NT2/D1 (cell line): Measurements from ENCODE around the gene SMS.

Source experiments
- DNase-seq: peaks from one replicate; pipeline ENCODE4 v3.0.0-alpha.2; 2011; ENCODE audit warnings: low read depth, low spot score
- H3K27me3 ChIP-seq: 2 replicates; pipeline ENCODE4 v1.6.0; 2011; ENCODE audit warnings: mild to moderate bottlenecking; ENCODE audit not compliant: insufficient read length, insufficient read depth
- H3K36me3 ChIP-seq: 2 replicates; pipeline ENCODE4 v1.6.1; 2011; ENCODE audit warnings: mild to moderate bottlenecking, low read length, mixed read lengths; ENCODE audit not compliant: insufficient read depth, insufficient read length
- H3K4me1 ChIP-seq: 2 replicates; pipeline ENCODE4 v1.5.1; 2011; ENCODE audit not compliant: insufficient read depth, insufficient read length
- H3K4me3 ChIP-seq: 2 replicates; pipeline ENCODE4 v1.5.1; 2011; ENCODE audit warnings: low read depth; ENCODE audit not compliant: insufficient read length
- H3K9ac ChIP-seq: 2 replicates; pipeline ENCODE4 v1.6.0; 2011; ENCODE audit warnings: low read depth; ENCODE audit not compliant: insufficient read length
- H3K9me3 ChIP-seq: 2 replicates; pipeline ENCODE4 v1.5.1; 2011; ENCODE audit warnings: mild to moderate bottlenecking, low read length; ENCODE audit not compliant: insufficient read depth
- SUZ12 ChIP-seq: IDR thresholded peaks from 2 replicates; pipeline ENCODE4 v1.6.1; 2011; ENCODE audit not compliant: insufficient read length, insufficient read depth; ENCODE audit errors: extremely low read depth
- YY1 ChIP-seq: IDR thresholded peaks from 2 replicates; pipeline ENCODE4 v1.6.1; 2011; ENCODE audit not compliant: insufficient read length, insufficient read depth
- ZNF274 ChIP-seq: IDR thresholded peaks from 2 replicates; pipeline ENCODE4 v1.6.1; 2011; ENCODE audit warnings: mild to moderate bottlenecking, low read depth, low read length

Gene SMS

GRCh38 chrX:21960569-21961541 lies 20.3 kb downstream of the SMS start:
- TF ChIP-seq YY1, result no peak
- no peaks in the 10 kb centered on the region for H3K27me3 ChIP-seq

DNA sequence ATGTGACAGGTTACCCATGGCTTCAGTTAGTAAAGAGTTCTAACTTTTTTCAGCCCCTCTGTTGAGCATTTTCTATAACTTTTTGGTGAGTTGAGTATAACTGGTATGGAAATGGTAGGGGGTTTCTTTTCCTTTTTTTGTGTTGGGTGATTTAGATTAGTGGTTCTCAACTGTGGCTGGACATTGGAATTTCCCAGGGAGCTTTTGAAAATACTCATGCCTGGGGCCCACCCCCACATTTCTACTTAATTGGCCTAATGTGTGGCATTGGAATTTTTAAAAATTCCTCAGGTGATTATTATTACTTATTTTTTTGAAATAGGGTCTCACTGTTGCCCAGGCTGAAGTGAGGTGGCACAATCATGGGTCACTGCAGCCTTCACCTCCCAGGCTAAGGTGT lies 21.9 kb downstream of the SMS start:
- no peak overlapping the region for H3K4me3 ChIP-seq
- no peak for DNase-seq
- H3K9me3 ChIP-seq, result no peaks in the 10 kb centered on the region
- H3K9ac ChIP-seq, result no peak overlapping the region
- no peaks in the 10 kb centered on the region for H3K27me3 ChIP-seq
- H3K4me1 ChIP-seq, result no peaks in the 10 kb centered on the region
- peaks cover 17% of the 10 kb centered on the region for H3K36me3 ChIP-seq
- TF ChIP-seq SUZ12, result no peak

More at GRCh38 chrX:21960569-21961541, 20.3 kb downstream of the SMS start:
- Histone ChIP-seq H3K9ac (no peak overlapping the region), H3K4me3 (no peak overlapping the region), H3K4me1 (no peaks in the 10 kb centered on the region), H3K36me3 (peaks cover 19% of the 10 kb centered on the region), H3K9me3 (no peaks in the 10 kb centered on the region)
- DNase-seq, result no peak

DNA sequence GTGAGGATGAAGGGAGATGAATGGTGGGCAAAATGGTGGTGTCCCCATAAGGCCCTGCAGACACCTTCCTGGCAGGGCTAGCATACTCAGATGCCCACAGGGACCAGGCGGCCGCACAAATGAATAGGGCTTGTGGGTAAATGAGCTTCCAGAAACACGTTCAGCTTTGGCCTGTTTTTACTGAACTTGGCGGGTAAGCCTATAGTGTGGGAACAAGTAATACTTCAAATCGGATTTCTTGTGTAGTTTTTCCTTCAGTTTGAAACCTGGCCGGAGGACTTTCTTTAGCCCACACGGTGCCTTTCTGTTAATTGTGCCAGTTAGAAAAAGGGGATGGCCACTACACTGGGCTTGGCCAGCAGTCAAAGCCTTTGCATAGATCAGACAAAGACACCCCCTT lies 22.8 kb downstream of the SMS start:
- Histone ChIP-seq H3K4me1 (no peaks in the 10 kb centered on the region), H3K36me3 (peaks cover 25% of the 10 kb centered on the region), H3K9me3 (no peaks in the 10 kb centered on the region), H3K27me3 (no peaks in the 10 kb centered on the region), H3K4me3 (no peak overlapping the region), H3K9ac (no peak overlapping the region)
- DNase-seq, result no peak
- TF ChIP-seq SUZ12, result no peak
- TF ChIP-seq ZNF274, result no peak
- no peak for TF ChIP-seq YY1

DNA sequence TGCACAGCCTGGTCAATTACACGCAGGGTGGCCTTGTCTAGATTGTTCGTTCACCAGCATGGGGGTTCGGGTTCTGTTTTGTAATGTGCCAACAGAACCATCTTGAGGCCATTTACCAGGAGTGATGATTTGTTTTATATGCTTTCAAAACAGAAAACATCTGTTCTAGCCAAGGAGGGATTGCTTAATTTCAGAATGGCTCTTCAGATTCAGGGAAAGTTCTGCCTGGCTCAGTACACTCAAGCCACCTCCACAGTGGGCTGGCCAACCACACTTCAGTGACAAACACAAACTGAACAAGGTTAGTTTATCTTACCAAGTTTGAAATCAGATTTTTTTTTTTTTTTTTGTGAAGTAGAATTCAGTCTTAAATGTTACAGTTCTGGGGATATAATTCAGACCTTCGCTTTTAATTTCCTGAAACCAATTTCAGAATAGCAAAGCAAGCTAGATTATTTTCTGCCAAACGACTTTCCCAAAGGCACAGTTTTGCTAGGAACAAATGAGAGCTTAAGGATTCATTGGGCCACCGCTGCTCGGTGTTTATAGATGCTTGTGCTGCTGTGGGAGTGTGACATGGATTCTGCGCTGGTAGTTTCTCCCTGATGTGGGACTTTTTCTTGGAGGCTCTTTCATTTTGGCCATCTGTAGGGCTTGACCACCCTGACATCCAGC lies 23.4 kb downstream of the SMS start:
- Histone ChIP-seq H3K36me3 (peaks cover 30% of the 10 kb centered on the region), H3K27me3 (no peaks in the 10 kb centered on the region), H3K4me1 (no peaks in the 10 kb centered on the region), H3K9ac (no peak overlapping the region), H3K9me3 (no peaks in the 10 kb centered on the region), H3K4me3 (no peak overlapping the region)
- no peak for DNase-seq
- no peak for TF ChIP-seq SUZ12
- TF ChIP-seq ZNF274, result no peak
- TF ChIP-seq YY1, result no peak

DNA sequence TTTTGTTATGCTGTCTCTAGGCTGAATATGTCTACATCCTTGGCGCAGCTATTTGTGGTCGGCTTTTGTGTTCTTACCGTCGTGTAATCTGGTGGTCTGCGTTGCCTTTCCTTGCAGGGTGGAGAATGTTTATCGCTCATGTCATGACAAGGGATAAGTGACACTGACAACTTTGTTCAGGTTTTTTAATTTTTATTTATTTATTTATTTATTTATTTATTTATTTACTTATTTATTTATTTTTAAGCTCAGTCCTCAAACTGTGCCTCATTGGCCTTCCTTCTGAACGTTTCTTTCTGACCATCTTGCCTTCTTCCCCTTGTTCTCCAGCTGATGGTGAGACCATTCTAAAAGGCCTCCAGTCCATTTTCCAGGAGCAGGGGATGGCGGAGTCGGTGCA lies 26.4 kb downstream of the SMS start:
- Histone ChIP-seq H3K4me1 (no peaks in the 10 kb centered on the region), H3K9ac (no peak overlapping the region), H3K9me3 (no peaks in the 10 kb centered on the region), H3K36me3 (peaks cover 52% of the 10 kb centered on the region), H3K27me3 (no peaks in the 10 kb centered on the region), H3K4me3 (no peak overlapping the region)
- no peak for DNase-seq
- no peak for TF ChIP-seq YY1

DNA sequence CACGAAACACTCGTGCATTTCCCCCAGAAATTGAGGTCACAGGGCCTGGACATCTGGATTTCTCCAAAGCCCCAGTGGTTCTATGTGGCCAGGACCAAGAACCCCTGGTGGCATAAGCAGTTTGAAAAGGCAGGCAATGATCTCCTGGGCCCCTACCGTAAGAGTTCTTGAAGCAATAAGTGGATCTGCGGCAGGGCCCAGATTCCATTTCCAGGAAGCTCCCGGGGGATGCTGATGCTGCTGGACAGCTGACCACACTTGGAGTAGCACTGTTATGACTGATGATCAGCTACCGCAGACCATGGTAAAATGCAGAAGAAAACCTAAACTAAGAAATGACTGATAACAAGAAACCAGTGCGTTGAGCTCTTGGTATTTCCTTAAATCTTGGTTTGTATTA lies 27.8 kb downstream of the SMS start:
- no peaks in the 10 kb centered on the region for H3K4me1 ChIP-seq
- no peaks in the 10 kb centered on the region for H3K9me3 ChIP-seq
- peaks cover 62% of the 10 kb centered on the region for H3K36me3 ChIP-seq
- DNase-seq, result no peak
- H3K4me3 ChIP-seq, result no peak overlapping the region
- no peak for TF ChIP-seq YY1
- no peak for TF ChIP-seq ZNF274
- TF ChIP-seq SUZ12, result no peak
- H3K9ac ChIP-seq, result no peak overlapping the region
- no peaks in the 10 kb centered on the region for H3K27me3 ChIP-seq

- Histone ChIP-seq H3K9ac (no peak overlapping the region), H3K36me3 (peaks cover 76% of the 10 kb centered on the region), H3K4me3 (no peak overlapping the region), H3K9me3 (no peaks in the 10 kb centered on the region), H3K27me3 (no peaks in the 10 kb centered on the region), H3K4me1 (no peaks in the 10 kb centered on the region)
- TF ChIP-seq YY1 (no peak), ZNF274 (no peak), SUZ12 (no peak)
- DNase-seq, result no peak
Observed at GRCh38 chrX:21970326-21970725, 29.8 kb downstream of the SMS start.
